ENCODE measurements around the gene MYH1. TPM values are rescaled to one million over a fixed set of nuclear protein-coding genes. Genes with fewer than 3 reads are reported as not detected.

The MYH1 gene
- total and polyA plus RNA-seq, 2 of the 8 experiments (the other 6 are each of a cell fraction or from before 2014, with no cell fraction given), result not detected

DNA sequence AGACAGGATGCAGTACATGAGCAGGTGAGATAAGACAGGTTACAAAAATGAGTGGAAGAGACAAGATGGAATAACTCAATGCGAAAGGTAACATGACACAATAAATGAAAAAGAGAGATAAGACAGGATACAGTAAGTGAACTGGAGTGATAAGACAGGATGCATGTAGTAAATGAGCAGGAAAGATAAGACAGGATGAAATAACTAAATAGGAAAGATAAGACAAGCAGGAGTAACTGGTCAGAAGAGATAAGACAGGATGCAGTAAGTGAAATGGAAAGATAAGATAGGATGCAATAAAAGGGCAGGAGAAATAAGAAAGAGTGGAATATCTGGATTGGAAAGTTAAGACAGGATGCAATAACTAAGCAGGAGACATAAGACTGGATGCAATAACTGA, 40.6 kb downstream of the MYH1 start:
- Histone ChIP-seq H3K4me1 (replicated peaks in 1 of 4; ENCODE audit: control insufficient read depth in 3 of 4, insufficient read depth in 4 of 4, low read length in 3 of 4) (no peaks in the 10 kb centered on the region), H3K18ac (ENCODE audit: extremely low read depth, low read length) (no peak overlapping the region), H3K27me3 (replicated peaks in 1 of 4; ENCODE audit: control insufficient read depth in 3 of 4, extremely low read depth in 1 of 4, insufficient read depth in 3 of 4, low read length in 3 of 4) (no peaks in the 10 kb centered on the region), H2BK5ac (ENCODE audit: low read depth, low read length) (no peak overlapping the region), H3K23ac (ENCODE audit: insufficient read length) (no peak overlapping the region), H3K36me3 (ENCODE audit: control insufficient read depth in 2 of 4, insufficient read depth in 4 of 4, low read length in 3 of 4) (no peaks in the 10 kb centered on the region), H4K8ac (ENCODE audit: extremely low read depth, insufficient read depth, low read length) (no peak overlapping the region), H3K4ac (replicated peaks; ENCODE audit: insufficient read length, low read depth, low read length) (no peak overlapping the region), H2BK12ac (ENCODE audit: low read depth, low read length) (no peak overlapping the region), H3K27ac (ENCODE audit: low read depth, low read length) (no peak overlapping the region), H2BK120ac (replicated peaks; ENCODE audit: low read depth, low read length) (no peak overlapping the region), H3K9ac (replicated peaks in 1 of 4; ENCODE audit: extremely low read depth in 1 of 4, low read depth in 3 of 4, low read length in 3 of 4) (no peak overlapping the region), H4K91ac (replicated peaks; ENCODE audit: insufficient read length, low read length) (no peak overlapping the region), H3K79me2 (ENCODE audit: control insufficient read depth in 1 of 2, insufficient read depth in 2 of 2, low read length in 2 of 2) (no peaks in the 10 kb centered on the region), H2AK5ac (ENCODE audit: low read depth, low read length) (no peak overlapping the region), H3K14ac (ENCODE audit: insufficient read length) (no peak overlapping the region), H4K20me1 (replicated peaks in 1 of 2; ENCODE audit: control insufficient read depth in 1 of 2, insufficient read depth in 2 of 2, low read length in 2 of 2) (no peaks in the 10 kb centered on the region), H4K5ac (ENCODE audit: insufficient read length, low read depth, low read length) (no peak overlapping the region), H2BK15ac (ENCODE audit: low read length) (no peak overlapping the region), H3K4me2 (ENCODE audit: insufficient read depth in 1 of 2, low read depth in 2 of 2, low read length in 2 of 2) (no peak overlapping the region), H2BK20ac (ENCODE audit: low read length) (no peak overlapping the region), H3K56ac (replicated peaks; ENCODE audit: insufficient read length, low read depth, low read length) (no peak overlapping the region), H2AFZ (ENCODE audit: low read length) (no peak overlapping the region), H3K9me3 (ENCODE audit: insufficient read depth in 2 of 2, low read depth in 1 of 2, low read length in 1 of 2) (peaks cover 4 to 9% of the 10 kb centered on the region in 2 experiments; a peak in 3 of 4 replicates), H3K4me3 (ENCODE audit: extremely low read depth in 1 of 4, insufficient read depth in 2 of 4, low read depth in 3 of 4, low read length in 4 of 4) (no peak overlapping the region), H3K79me1 (ENCODE audit: low read depth, low read length) (no peaks in the 10 kb centered on the region), H3K23me2 (ENCODE audit: low read depth, low read length) (no peaks in the 10 kb centered on the region)
- DNase-seq (ENCODE audit: low read depth in 1 of 2, low spot score in 2 of 2), result no peak
- POLR2A ChIA-PET (ENCODE audit: partially characterized antibody), result no interaction called here
- CTCF ChIA-PET (ENCODE audit: partially characterized antibody), result no interaction called here
- no peak for FAIRE-seq
- 91% methylated on average over 1 of the region's 1 CpG; no CpG with 5 or more reads in 1 of the 2 experiments for WGBS, 2 experiments (ENCODE audit: extremely low coverage in 1 of 2, insufficient coverage in 1 of 2, insufficient read length in 1 of 2, insufficient replicate concordance in 2 of 2, low coverage in 1 of 2, low lambda C conversion rate in 2 of 2, missing lambda C conversion rate in 1 of 2)
- TF ChIP-seq BRCA1 (IDR thresholded peaks at IDR 0.05; ENCODE audit: low read depth, low read length), result no peak
- no peak for TF ChIP-seq HDAC2 (IDR thresholded peaks at IDR 0.05; ENCODE audit: borderline replicate concordance in 1 of 2, low read depth in 2 of 2, low read length in 2 of 2)
- TF ChIP-seq SUZ12 (IDR thresholded peaks at IDR 0.05; ENCODE audit: low read length), result no peak
- no peak for TF ChIP-seq RFX5 (IDR thresholded peaks at IDR 0.05; ENCODE audit: borderline replicate concordance, low read depth, low read length)
- TF ChIP-seq SRF (IDR thresholded peaks at IDR 0.05; ENCODE audit: low read depth, low read length), result no peak
- no peak for TF ChIP-seq SP4 (IDR thresholded peaks at IDR 0.05; ENCODE audit: low read length)
- TF ChIP-seq, protein P1, sequence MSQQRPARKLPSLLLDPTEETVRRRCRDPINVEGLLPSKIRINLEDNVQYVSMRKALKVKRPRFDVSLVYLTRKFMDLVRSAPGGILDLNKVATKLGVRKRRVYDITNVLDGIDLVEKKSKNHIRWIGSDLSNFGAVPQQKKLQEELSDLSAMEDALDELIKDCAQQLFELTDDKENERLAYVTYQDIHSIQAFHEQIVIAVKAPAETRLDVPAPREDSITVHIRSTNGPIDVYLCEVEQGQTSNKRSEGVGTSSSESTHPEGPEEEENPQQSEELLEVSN (IDR thresholded peaks at IDR 0.05), result no peak
- no peak for TF ChIP-seq EZH2 (IDR thresholded peaks at IDR 0.05; ENCODE audit: low read depth, low read length, severe bottlenecking)
- TF ChIP-seq CTBP2 (IDR thresholded peaks at IDR 0.05; ENCODE audit: borderline replicate concordance, insufficient read depth, insufficient read length, low read length), result no peak
- no peak for TF ChIP-seq SIRT6 (IDR thresholded peaks at IDR 0.05; ENCODE audit: low read length)
- no peak for TF ChIP-seq SIN3A (conservative IDR thresholded peaks at IDR 0.05 in 1 of 2, IDR thresholded peaks at IDR 0.05 in 1 of 2; ENCODE audit: low read depth in 1 of 2, low read length in 2 of 2)
- TF ChIP-seq NANOG (IDR thresholded peaks at IDR 0.05; ENCODE audit: insufficient read depth, low read depth, low read length, poor library complexity, severe bottlenecking), result no peak
- TF ChIP-seq RNF2 (IDR thresholded peaks at IDR 0.05; ENCODE audit: borderline replicate concordance, low read depth, low read length, missing control alignments, poor library complexity, severe bottlenecking), result no peak

All from H1 (cell line).